Ishikawa (cell line): ENCODE results near the gene DNAI4.

Experiments
- CEBPB ChIP-seq: IDR thresholded peaks from 2 replicates; pipeline ENCODE4 v1.6.1; 2012
- CREB1 ChIP-seq: IDR thresholded peaks from 2 replicates; pipeline ENCODE4 v1.6.1; 2012; ENCODE audit warnings: low read depth
- EP300 ChIP-seq: IDR thresholded peaks from 2 replicates; pipeline ENCODE4 v1.6.1; 2012; ENCODE audit warnings: borderline replicate concordance
- FOXM1 ChIP-seq: IDR thresholded peaks from 2 replicates; pipeline ENCODE4 v1.6.1; 2012; ENCODE audit warnings: low read depth, borderline replicate concordance
- TAF1 ChIP-seq: IDR thresholded peaks from 2 replicates; pipeline ENCODE4 v1.6.1; 2012; ENCODE audit warnings: low read depth, mild to moderate bottlenecking
- USF1 ChIP-seq: IDR thresholded peaks from 2 replicates; pipeline ENCODE4 v1.6.1; 2012
- YY1 ChIP-seq: IDR thresholded peaks from 2 replicates; pipeline ENCODE4 v1.6.1; 2012; ENCODE audit warnings: low read depth
- TF ChIP-seq, protein P1 (sequence below): IDR thresholded peaks from 2 replicates; pipeline ENCODE4 v1.6.1; 2012

DNA sequence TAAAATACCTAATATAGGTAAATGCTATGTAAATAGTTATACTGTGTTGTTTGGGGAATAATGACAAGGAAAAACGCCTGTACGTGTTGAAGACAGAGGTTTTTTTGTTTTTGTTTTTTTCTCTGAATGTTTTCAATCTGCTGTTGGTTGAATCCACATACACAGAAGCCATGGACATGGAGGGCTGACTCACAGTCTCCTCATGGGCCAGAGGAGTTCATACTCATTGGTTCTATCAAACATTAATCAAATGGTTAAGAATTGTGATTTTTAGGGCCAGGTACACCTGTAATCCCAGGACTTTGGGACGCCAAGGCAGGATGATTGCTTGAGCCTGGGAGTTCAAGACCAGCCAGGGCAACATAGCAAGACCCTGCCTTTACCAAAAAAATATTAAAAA, 20.7 kb upstream of the DNAI4 start:
- TF ChIP-seq, protein P1, sequence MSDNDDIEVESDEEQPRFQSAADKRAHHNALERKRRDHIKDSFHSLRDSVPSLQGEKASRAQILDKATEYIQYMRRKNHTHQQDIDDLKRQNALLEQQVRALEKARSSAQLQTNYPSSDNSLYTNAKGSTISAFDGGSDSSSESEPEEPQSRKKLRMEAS, result no peak
- TF ChIP-seq EP300, result no peak
- TF ChIP-seq CEBPB, result no peak
- no peak for TF ChIP-seq TAF1
- TF ChIP-seq CREB1, result no peak
- TF ChIP-seq YY1, result no peak
- TF ChIP-seq FOXM1, result no peak
- TF ChIP-seq USF1, result no peak
